ENCODE data around the gene UBE2L3. TPM values are rescaled to one million over a fixed set of nuclear protein-coding genes. Genes with fewer than 3 reads are reported as not detected.
"Not testable (repeated sequence)": the region's sequence is repeated elsewhere in the genome, so short reads cannot be mapped to it uniquely, and the experiment has no call there.

The UBE2L3 gene
- total RNA-seq, 2 donors from 2014 or later = 56.8 to 78.7 TPM

- peak; percentile 99 for DNase-seq
- Histone ChIP-seq H3K9ac (ENCODE audit: low read depth in 2 of 2, low read length in 2 of 2) (peak within 1 kb of the TSS; percentile 71 to 79), H3K4me1 (peaks cover 4% of the 10 kb centered on the region), H3K36me3 (no peaks in the 10 kb centered on the region), H3K4me3 (peak within 1 kb of the TSS; percentile 80), H3K27me3 (no peaks in the 10 kb centered on the region), H3K9me3 (no peaks in the 10 kb centered on the region), H3K27ac (peak within 1 kb of the TSS; percentile 33)
- no peak for TF ChIP-seq CTCF (IDR thresholded peaks at IDR 0.05)
- intact Hi-C loops (cut with DNase I) = loop anchor here (2.0 kb wide), 1 partner anchor 71 kb away; no protein-coding TSS in a partner anchor
Measured at GRCh38 chr22:21641789-21642583, 74.5 kb downstream of the UBE2L3 start, which contains the start of gene SDF2L1. Gene SDF2L1 (plus strand): TSS chr22:21642302. CDS start chr22:21642337, 35 bp downstream.

- peak; percentile 50 for TF ChIP-seq CTCF (IDR thresholded peaks at IDR 0.05)
- no peaks in the 10 kb centered on the region for H3K27me3 ChIP-seq
- H3K4me1 ChIP-seq = peaks cover 4% of the 10 kb centered on the region
- DNase-seq = peak; percentile 78
- no peaks in the 10 kb centered on the region for H3K9me3 ChIP-seq
- H3K27ac ChIP-seq = peak overlapping the region; percentile 33
- H3K36me3 ChIP-seq = no peaks in the 10 kb centered on the region
- peak overlapping the region; percentile 80 for H3K4me3 ChIP-seq
- intact Hi-C loops (cut with DNase I) = no loop called here
- peak overlapping the region; percentile 71 to 79 for H3K9ac ChIP-seq (ENCODE audit: low read depth in 2 of 2, low read length in 2 of 2)
Measured at GRCh38 chr22:21642584-21643448, 75.3 kb downstream of the UBE2L3 start.

GRCh38 chr22:21643533-21644357, 76.2 kb downstream of the UBE2L3 start:
- no peak for DNase-seq
- H3K4me3 ChIP-seq = no peak overlapping the region
- no peaks in the 10 kb centered on the region for H3K27me3 ChIP-seq
- no peak overlapping the region for H3K27ac ChIP-seq
- TF ChIP-seq CTCF (IDR thresholded peaks at IDR 0.05) = no peak
- no peaks in the 10 kb centered on the region for H3K9me3 ChIP-seq
- H3K36me3 ChIP-seq = no peaks in the 10 kb centered on the region
- peaks cover 4% of the 10 kb centered on the region for H3K4me1 ChIP-seq
- intact Hi-C loops (cut with DNase I) = no loop called here
- H3K9ac ChIP-seq (ENCODE audit: low read depth in 2 of 2, low read length in 2 of 2) = no peak overlapping the region

- H3K27ac ChIP-seq; H3K4me3 ChIP-seq; H3K9ac ChIP-seq (ENCODE audit: low read depth in 2 of 2, low read length in 2 of 2); DNase-seq; H3K9me3 ChIP-seq; H3K27me3 ChIP-seq; intact Hi-C loops (cut with DNase I); H3K4me1 ChIP-seq; H3K36me3 ChIP-seq: not testable (repeated sequence)
Measured at GRCh38 chr22:21645513-21645912, 78.0 kb downstream of the UBE2L3 start.

- peaks cover 14% of the 10 kb centered on the region for H3K4me1 ChIP-seq
- peak; percentile 82 for TF ChIP-seq CTCF (IDR thresholded peaks at IDR 0.05)
- no peak overlapping the region for H3K27ac ChIP-seq
- DNase-seq = peak; percentile 84
- no peak overlapping the region for H3K9ac ChIP-seq (ENCODE audit: low read depth in 2 of 2, low read length in 2 of 2)
- intact Hi-C loops (cut with DNase I) = no loop called here
- no peaks in the 10 kb centered on the region for H3K9me3 ChIP-seq
- no peaks in the 10 kb centered on the region for H3K36me3 ChIP-seq
- no peak overlapping the region for H3K4me3 ChIP-seq
- no peaks in the 10 kb centered on the region for H3K27me3 ChIP-seq
Measured at GRCh38 chr22:21646608-21647590, 79.4 kb downstream of the UBE2L3 start.

Data from colonic mucosa (tissue), 4 donors.